OCI-LY3 (cell line): ENCODE measurements around the gene WDFY4.

ENCODE experiments used
- H2AFZ ChIP-seq: fragments of 200-600, 300-600 bp; shearing (Covaris generic); 2 replicates; pipeline ENCODE4 v1.6.0; 2014; ENCODE audit warnings: antibody characterized with exemption, low read depth, low read length
- H3K27ac ChIP-seq: fragments of 200-600, 300-600 bp; sonication (generic); 2 replicates; pipeline ENCODE4 v1.5.1; 2014; ENCODE audit warnings: mild to moderate bottlenecking, low read length, moderate library complexity, mixed read lengths
- H3K27me3 ChIP-seq: fragments of 200-600, 300-600 bp; sonication (generic); 2 replicates; pipeline ENCODE4 v1.6.1; 2014; ENCODE audit warnings: low read depth, low read length, mixed read lengths
- H3K36me3 ChIP-seq: fragments of 200-600, 300-600 bp; sonication (generic); replicated peaks from 2 replicates; pipeline ENCODE3; 2014; ENCODE audit warnings: low read depth, low read length, mixed read lengths
- H3K4me1 ChIP-seq: fragments of 300-600, 200-600 bp; sonication (generic); 2 replicates; pipeline ENCODE4 v1.6.1; 2014; ENCODE audit warnings: low read length, mixed read lengths
- H3K4me2 ChIP-seq: fragments of 200-600, 300-600 bp; sonication (generic); 2 replicates; pipeline ENCODE4 v1.6.1; 2014; ENCODE audit warnings: low read length, mixed read lengths
- H3K4me3 ChIP-seq: fragments of 300-600, 200-600 bp; sonication (generic); 2 replicates; pipeline ENCODE4 v1.5.1; 2014; ENCODE audit warnings: antibody characterized with exemption, mild to moderate bottlenecking, low read length, moderate library complexity
- H3K79me2 ChIP-seq: fragments of 300-600, 200-600 bp; shearing (Covaris generic); 2 replicates; pipeline ENCODE4 v1.6.1; 2014; ENCODE audit warnings: mild to moderate bottlenecking, low read length, mixed read lengths
- H3K9ac ChIP-seq: fragments of 300-600, 200-600 bp; shearing (Covaris generic); 2 replicates; pipeline ENCODE4 v1.6.0; 2014; ENCODE audit warnings: mild to moderate bottlenecking, low read length, moderate library complexity
- H3K9me3 ChIP-seq: fragments of 200-600, 300-600 bp; shearing (Covaris generic); 2 replicates; pipeline ENCODE4 v1.6.1; 2014; ENCODE audit warnings: low read length, mixed read lengths; ENCODE audit not compliant: insufficient read depth
- H4K20me1 ChIP-seq: fragments of 200-600, 300-600 bp; sonication (generic); 2 replicates; pipeline ENCODE4 v1.6.1; 2016; ENCODE audit warnings: low read length, mixed read lengths; ENCODE audit not compliant: insufficient read depth
- CTCF ChIP-seq: fragments of 200-600, 300-600 bp; sonication (generic); IDR thresholded peaks from 2 replicates; pipeline ENCODE4 v1.5.1; 2014; ENCODE audit warnings: antibody characterized with exemption, low read length, low read depth
- EZH2phosphoT487 ChIP-seq: fragments of 200-600 bp; shearing (Covaris generic); IDR thresholded peaks from 2 replicates; pipeline ENCODE4 v1.6.1; 2018; ENCODE audit warnings: antibody characterized with exemption, mixed run types, low read depth

WDFY4 gene

GRCh38 chr10:48811917-48812316 lies 127.2 kb downstream of the WDFY4 start:
- Histone ChIP-seq H3K27me3 (no peaks in the 10 kb centered on the region), H3K9me3 (no peaks in the 10 kb centered on the region), H3K4me2 (no peak overlapping the region), H3K36me3 (peaks cover 64% of the 10 kb centered on the region), H4K20me1 (0 out of 2 replicates have a peak, but pooled peaks cover 4% of the 10 kb centered on the region), H3K4me1 (no peaks in the 10 kb centered on the region), H2AFZ (no peak overlapping the region), H3K27ac (no peak overlapping the region), H3K9ac (no peak overlapping the region), H3K79me2 (no peaks in the 10 kb centered on the region), H3K4me3 (no peak overlapping the region)
- TF ChIP-seq CTCF: no peak
- TF ChIP-seq EZH2phosphoT487: no peak

- no peaks in the 10 kb centered on the region for H3K4me1 ChIP-seq
- peaks cover 70% of the 10 kb centered on the region for H3K36me3 ChIP-seq
- H3K9me3 ChIP-seq: no peaks in the 10 kb centered on the region
- no peak overlapping the region for H3K9ac ChIP-seq
- TF ChIP-seq CTCF (no peak), EZH2phosphoT487 (no peak)
- no peak overlapping the region for H3K4me2 ChIP-seq
- H2AFZ ChIP-seq: no peak overlapping the region
- no peak overlapping the region for H3K4me3 ChIP-seq
- H4K20me1 ChIP-seq: 0 out of 2 replicates have a peak, but pooled peaks cover 4% of the 10 kb centered on the region
- no peak overlapping the region for H3K27ac ChIP-seq
- no peaks in the 10 kb centered on the region for H3K27me3 ChIP-seq
- no peaks in the 10 kb centered on the region for H3K79me2 ChIP-seq
These were observed 128.6 kb downstream of the WDFY4 start for GRCh38 chr10:48813291-48813690.

DNA sequence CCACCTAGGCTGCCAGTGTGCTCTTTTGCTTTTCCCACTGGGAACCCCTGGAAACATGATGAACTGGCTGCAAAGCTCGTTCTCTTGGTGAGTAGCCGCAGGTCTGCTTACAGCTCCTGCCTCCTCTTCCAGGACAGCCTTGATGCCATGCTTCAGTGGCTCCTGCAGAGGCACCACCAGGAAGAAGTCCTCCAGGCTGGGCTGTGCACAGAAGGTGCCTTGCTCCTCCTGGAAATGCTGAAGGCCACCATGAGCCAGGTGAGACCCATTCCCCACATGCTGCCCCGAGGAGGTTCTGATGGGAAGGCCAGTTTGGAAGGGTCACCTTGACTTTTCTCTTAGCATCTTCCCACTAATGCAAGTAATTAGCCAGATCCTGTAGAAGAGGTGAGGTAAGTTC lies 129.2 kb downstream of the WDFY4 start:
- 0 out of 2 replicates have a peak, but pooled peaks cover 4% of the 10 kb centered on the region for H4K20me1 ChIP-seq
- H3K79me2 ChIP-seq: no peaks in the 10 kb centered on the region
- H3K4me1 ChIP-seq: no peaks in the 10 kb centered on the region
- H3K27ac ChIP-seq: no peak overlapping the region
- peaks cover 65% of the 10 kb centered on the region for H3K36me3 ChIP-seq
- H3K27me3 ChIP-seq: no peaks in the 10 kb centered on the region
- no peak overlapping the region for H3K4me2 ChIP-seq
- no peak overlapping the region for H2AFZ ChIP-seq
- no peak overlapping the region for H3K9ac ChIP-seq
- no peaks in the 10 kb centered on the region for H3K9me3 ChIP-seq
- TF ChIP-seq EZH2phosphoT487 (no peak), CTCF (no peak)
- no peak overlapping the region for H3K4me3 ChIP-seq

DNA sequence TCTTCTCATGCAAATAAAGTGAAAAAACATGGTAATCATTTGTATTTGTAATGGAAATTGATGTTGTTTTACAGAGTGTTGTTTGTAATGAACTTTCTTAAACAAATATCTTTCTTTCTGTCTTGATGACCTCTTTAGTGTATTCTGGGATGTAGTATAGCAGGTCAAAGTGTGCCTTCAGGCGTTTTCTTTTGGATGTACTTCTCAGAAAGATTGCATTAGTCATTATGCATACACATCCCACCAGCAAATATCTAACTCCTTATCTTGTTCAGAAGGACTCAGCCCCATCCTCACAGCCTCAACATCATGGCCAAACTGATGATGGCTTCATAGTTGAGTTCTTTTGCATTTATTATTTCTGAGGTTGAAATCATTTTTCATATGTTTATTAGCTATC lies 130.3 kb downstream of the WDFY4 start:
- Histone ChIP-seq H3K9me3 (no peaks in the 10 kb centered on the region), H3K4me1 (no peaks in the 10 kb centered on the region), H2AFZ (no peak overlapping the region), H3K79me2 (no peaks in the 10 kb centered on the region), H3K9ac (no peak overlapping the region), H4K20me1 (no peaks in the 10 kb centered on the region), H3K4me2 (no peak overlapping the region), H3K36me3 (peaks cover 61% of the 10 kb centered on the region), H3K27me3 (no peaks in the 10 kb centered on the region), H3K27ac (no peak overlapping the region), H3K4me3 (no peak overlapping the region)
- TF ChIP-seq EZH2phosphoT487 (no peak), CTCF (no peak)
